HEK293 (cell line): ENCODE results near the gene DIS3L2.
A peak's percentile ranks its signal among the peaks of the same experiment; 100 is the strongest.

Experiments used
- CTCF ChIA-PET: fragments of 350-600 bp; formaldehyde crosslinking; extraction: SDS; loops from one replicate; lab custom pipeline; 2021; ENCODE audit warnings: antibody characterized with exemption; lab: Yijun Ruan, JAX
- POLR2A ChIA-PET: fragments of 300-600 bp; formaldehyde crosslinking; extraction: SDS; loops from one replicate; lab custom pipeline; 2020; ENCODE audit warnings: antibody characterized with exemption, inconsistent platforms; lab: Yijun Ruan, JAX
- H3K27ac ChIP-seq: fragments of 200-500 bp; sonication (Bioruptor generic); 2 replicates; pipeline ENCODE4 v1.5.1; 2014; ENCODE audit warnings: low read depth, low read length, control low read depth, inconsistent platforms; ENCODE audit errors: extremely low read depth
- H3K36me3 ChIP-seq, 2 experiments: fragments of 200-500 bp in 1 of 2; sonication (Bioruptor generic) in 1 of 2; 1 replicate in 1 of 2; 2 replicates in 1 of 2; pipeline ENCODE4 v1.5.1; 2014 to 2017; ENCODE audit warnings: inconsistent platforms in 2 of 2, low read length in 2 of 2; ENCODE audit not compliant: control insufficient read depth in 2 of 2, insufficient read depth in 1 of 2
- H3K4me1 ChIP-seq: fragments of 200-500 bp; sonication (Bioruptor generic); 2 replicates; pipeline ENCODE4 v1.5.1; 2014; ENCODE audit warnings: mild to moderate bottlenecking, low read length, inconsistent platforms; ENCODE audit not compliant: control insufficient read depth, insufficient read depth
- H3K4me3 ChIP-seq: 2 replicates; pipeline ENCODE4 v1.5.1; 2011; ENCODE audit warnings: low read depth, mild to moderate bottlenecking, control low read depth, low read length, moderate library complexity
- H3K9me3 ChIP-seq: fragments of 200-500 bp; sonication (Bioruptor generic); 2 replicates; pipeline ENCODE4 v1.5.1; 2014; ENCODE audit warnings: low read depth, low read length, inconsistent platforms; ENCODE audit not compliant: control insufficient read depth, insufficient read depth
- GLIS1 ChIP-seq: fragments of 450-650 bp; formaldehyde crosslinking; IDR thresholded peaks from 2 replicates; pipeline ENCODE4 v1.5.1; 2016; ENCODE audit warnings: missing biosample characterization, missing genetic modification characterization
- HOXA7 ChIP-seq: sonication (generic); formaldehyde crosslinking; IDR thresholded peaks from 2 replicates; pipeline ENCODE4 v1.8.1; 2022; ENCODE audit warnings: missing genetic modification reagents, borderline replicate concordance
- HOXD13 ChIP-seq: sonication (generic); formaldehyde crosslinking; IDR thresholded peaks from 2 replicates; pipeline ENCODE4 v1.8.0; 2022; ENCODE audit warnings: missing genetic modification reagents, borderline replicate concordance
- PBX3 ChIP-seq: sonication (generic); formaldehyde crosslinking; IDR thresholded peaks from 2 replicates; pipeline ENCODE4 v1.8.1; 2022; ENCODE audit warnings: mild to moderate bottlenecking, moderate library complexity, missing genetic modification reagents
- REST ChIP-seq: fragments of 450-650 bp; formaldehyde crosslinking; IDR thresholded peaks from 2 replicates; pipeline ENCODE4 v1.5.1; 2016; ENCODE audit warnings: missing biosample characterization, missing genetic modification characterization
- SP2 ChIP-seq: fragments of 450-650 bp; formaldehyde crosslinking; IDR thresholded peaks from 2 replicates; pipeline ENCODE4 v1.5.1; 2016; ENCODE audit warnings: missing biosample characterization, missing genetic modification characterization
- YY1 ChIP-seq: fragments of 450-650 bp; formaldehyde crosslinking; IDR thresholded peaks from 2 replicates; pipeline ENCODE4 v1.5.1; 2018; ENCODE audit warnings: missing biosample characterization, missing genetic modification characterization
- ZBTB20 ChIP-seq: fragments of 450-650 bp; formaldehyde crosslinking; IDR thresholded peaks from 2 replicates; pipeline ENCODE4 v1.5.1; 2016; ENCODE audit warnings: missing biosample characterization, missing genetic modification characterization
- ZBTB26 ChIP-seq: fragments of 450-650 bp; formaldehyde crosslinking; optimal IDR thresholded peaks from 2 replicates; pipeline ENCODE3; 2016; ENCODE audit warnings: missing biosample characterization, mild to moderate bottlenecking, missing genetic modification characterization
- ZBTB44 ChIP-seq: fragments of 450-650 bp; IDR thresholded peaks from 2 replicates; pipeline ENCODE4 v1.5.1; 2018; ENCODE audit warnings: missing biosample characterization, mild to moderate bottlenecking, missing genetic modification characterization
- ZIC2 ChIP-seq: fragments of 450-650 bp; formaldehyde crosslinking; IDR thresholded peaks from 2 replicates; pipeline ENCODE4 v1.5.1; 2016; ENCODE audit warnings: missing biosample characterization, missing genetic modification characterization
- ZNF121 ChIP-seq: fragments of 450-650 bp; formaldehyde crosslinking; IDR thresholded peaks from 2 replicates; pipeline ENCODE4 v1.5.1; 2016; ENCODE audit warnings: missing biosample characterization, missing genetic modification characterization
- ZNF138 ChIP-seq: fragments of 450-650 bp; formaldehyde crosslinking; IDR thresholded peaks from 2 replicates; pipeline ENCODE4 v1.5.1; 2016; ENCODE audit warnings: missing biosample characterization, missing genetic modification characterization, borderline replicate concordance
- ZNF148 ChIP-seq: fragments of 450-650 bp; formaldehyde crosslinking; IDR thresholded peaks from 2 replicates; pipeline ENCODE4 v1.5.0; 2017; ENCODE audit warnings: missing biosample characterization, missing genetic modification characterization, borderline replicate concordance
- ZNF394 ChIP-seq: fragments of 450-650 bp; formaldehyde crosslinking; IDR thresholded peaks from 2 replicates; pipeline ENCODE4 v1.5.1; 2016; ENCODE audit warnings: missing biosample characterization, missing genetic modification characterization, mild to moderate bottlenecking, moderate library complexity, borderline replicate concordance
- ZNF416 ChIP-seq: fragments of 450-650 bp; formaldehyde crosslinking; IDR thresholded peaks from 2 replicates; pipeline ENCODE4 v1.5.1; 2016; ENCODE audit warnings: missing biosample characterization, missing genetic modification characterization
- ZNF623 ChIP-seq: fragments of 450-650 bp; formaldehyde crosslinking; IDR thresholded peaks from 2 replicates; pipeline ENCODE4 v1.5.1; 2016; ENCODE audit warnings: missing biosample characterization, missing genetic modification characterization
- ZNF830 ChIP-seq: fragments of 450-650 bp; IDR thresholded peaks from 2 replicates; pipeline ENCODE4 v1.5.0; 2018; ENCODE audit warnings: missing biosample characterization, missing genetic modification characterization, low read depth, mild to moderate bottlenecking, moderate library complexity
- ZSCAN5A ChIP-seq: fragments of 450-650 bp; formaldehyde crosslinking; IDR thresholded peaks from 2 replicates; pipeline ENCODE4 v1.5.1; 2016; ENCODE audit warnings: missing biosample characterization, missing genetic modification characterization

Gene DIS3L2

GRCh38 chr2:232382331-232383225 lies 421.1 kb downstream of the DIS3L2 start:
- no peak overlapping the region for H3K27ac ChIP-seq
- no peaks in the 10 kb centered on the region for H3K9me3 ChIP-seq
- ChIA-PET CTCF (no interaction called here), POLR2A (no interaction called here)
- H3K4me1 ChIP-seq = no peaks in the 10 kb centered on the region
- TF ChIP-seq ZSCAN5A (tag by site-specific recombination) (no peak), ZNF121 (tag by site-specific recombination) (no peak), GLIS1 (peak; percentile 81), ZIC2 (tag by site-specific recombination) (0 out of 2 replicates have a peak, but pooled peaks have one; percentile 19), ZNF623 (peak; percentile 56), ZBTB26 (tag by site-specific recombination) (no peak), ZNF416 (tag by site-specific recombination) (no peak), HOXD13 (CRISPR knock-in tag) (no peak)
- no peaks in the 10 kb centered on the region for H3K36me3 ChIP-seq
- no peak overlapping the region for H3K4me3 ChIP-seq

- CTCF ChIA-PET = interaction anchor here (0.6 to 2.2 kb wide), 5 partner anchors 9 to 484 kb away, joined by 3 to 6 read pairs (median 4); no protein-coding TSS in a partner anchor
- POLR2A ChIA-PET = no interaction called here
- no peak overlapping the region for H3K4me3 ChIP-seq
- TF ChIP-seq ZNF394 (no peak), YY1 (tag by site-specific recombination) (no peak), PBX3 (no peak), ZNF138 (tag by site-specific recombination) (no peak), ZNF830 (tag by site-specific recombination) (no peak), ZNF623 (no peak), SP2 (tag by site-specific recombination) (no peak), HOXA7 (CRISPR knock-in tag) (no peak), ZBTB44 (tag by site-specific recombination) (no peak), ZBTB20 (tag by site-specific recombination) (no peak), ZNF148 (tag by site-specific recombination) (no peak), REST (tag by site-specific recombination) (no peak)
- no peak overlapping the region for H3K27ac ChIP-seq
- no peaks in the 10 kb centered on the region for H3K4me1 ChIP-seq
- no peaks in the 10 kb centered on the region for H3K9me3 ChIP-seq
- H3K36me3 ChIP-seq = no peaks in the 10 kb centered on the region
Observed at GRCh38 chr2:232384466-232384865, 423.0 kb downstream of the DIS3L2 start.
